ENCODE measurements around the gene ZNF575.
A peak's percentile ranks its signal among the peaks of the same experiment; 100 is the strongest.
"Not testable (repeated sequence)": the region's sequence is repeated elsewhere in the genome, so short reads cannot be mapped to it uniquely, and the experiment has no call there.

The ZNF575 gene

GRCh38 chr19:43511324-43511723 is 21.7 kb upstream of the ZNF575 start:
- no peak for DNase-seq

- DNase-seq = not testable (repeated sequence)
Measured at GRCh38 chr19:43512399-43512798, 20.6 kb upstream of the ZNF575 start.

- DNase-seq = no peak
Measured at GRCh38 chr19:43518051-43518450, 14.9 kb upstream of the ZNF575 start.

- peak; percentile 71 to 84 for DNase-seq
Measured at GRCh38 chr19:43519436-43520088, 13.4 kb upstream of the ZNF575 start.

GRCh38 chr19:43522929-43523328 is 10.1 kb upstream of the ZNF575 start:
- DNase-seq = no peak

- DNase-seq = not testable (repeated sequence)
Measured at GRCh38 chr19:43523696-43524095, 9.3 kb upstream of the ZNF575 start.

- DNase-seq = no peak
Measured at GRCh38 chr19:43524922-43525835, 7.8 kb upstream of the ZNF575 start.

GRCh38 chr19:43525836-43526771 is 6.9 kb upstream of the ZNF575 start:
- DNase-seq = no peak

GRCh38 chr19:43526884-43527859 is 5.8 kb upstream of the ZNF575 start, which contains the start of gene ETHE1:
TSS of gene ETHE1 (minus strand) at chr19:43527201. CDS start at chr19:43527177, 24 bp downstream.
- peak in 1 of 2 experiments; percentile 45 for DNase-seq

- peak in 1 of 2 experiments; percentile 9 for DNase-seq
Measured at GRCh38 chr19:43527860-43528622, 4.9 kb upstream of the ZNF575 start.

GRCh38 chr19:43532571-43532961 is 422 bp upstream of the ZNF575 start:
- no peak for DNase-seq

GRCh38 chr19:43533546-43534304 is 737 bp downstream of the ZNF575 start:
- peak; percentile 76 to 82 for DNase-seq

GRCh38 chr19:43534305-43534815 is 1.4 kb downstream of the ZNF575 start:
- DNase-seq = no peak

- peak in 1 of 2 experiments; percentile 3 for DNase-seq
Measured at GRCh38 chr19:43534816-43535761, 2.1 kb downstream of the ZNF575 start.

- DNase-seq = no peak
Measured at GRCh38 chr19:43538922-43539321, 5.9 kb downstream of the ZNF575 start.

GRCh38 chr19:43540381-43540780 is 7.4 kb downstream of the ZNF575 start:
- DNase-seq = no peak

- no peak for DNase-seq
Measured at GRCh38 chr19:43541920-43542650, 9.1 kb downstream of the ZNF575 start.

GRCh38 chr19:43544077-43544476 is 11.1 kb downstream of the ZNF575 start:
- DNase-seq = no peak

Data from NCI-H2081 (cell line).